ENCODE results near the gene DCANP1. TPM values are rescaled to one million over a fixed set of nuclear protein-coding genes. Genes with fewer than 3 reads are reported as not detected.

Gene DCANP1
- total and polyA plus RNA-seq, 2 donors (not counting 1 experiment from before 2014, with no cell fraction given), result not detected

DNA sequence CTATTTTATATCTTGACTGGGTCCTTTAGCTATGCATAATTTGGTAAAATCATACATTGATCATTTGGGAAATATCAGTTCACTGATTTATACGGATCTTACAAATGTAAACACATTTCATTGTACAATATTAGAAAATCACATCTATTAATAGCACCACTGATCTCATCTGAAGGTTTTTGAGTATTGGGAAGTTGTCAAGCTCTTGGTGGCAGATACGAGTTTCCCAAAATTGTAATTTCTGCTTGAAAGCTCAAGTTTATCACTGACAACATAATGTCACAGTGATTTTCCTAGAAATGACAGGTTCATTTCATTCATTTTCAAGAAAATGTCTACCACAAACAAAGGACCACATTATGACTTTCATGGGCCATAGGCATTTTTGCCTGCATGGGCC lies 45.1 kb downstream of the DCANP1 start:
- H2AFZ ChIP-seq (ENCODE audit: insufficient read depth, low read depth, low read length, poor library complexity, severe bottlenecking), result no peak overlapping the region
- H3K36me3 ChIP-seq (replicated peaks in 1 of 2; ENCODE audit: control extremely low read depth in 1 of 2, control insufficient read depth in 1 of 2, extremely low read depth in 1 of 2, insufficient read depth in 2 of 2, low read length in 1 of 2), result no peaks in the 10 kb centered on the region
- DNase-seq (no peak), ATAC-seq (ENCODE audit: low read depth) (no peak)
- Mint-ChIP-seq H3K4me3 (no peak overlapping the region), H3K4me1 (peaks cover 21% of the 10 kb centered on the region), H3K27ac (no peak overlapping the region), H3K27me3 (peaks cover 2% of the 10 kb centered on the region), H3K9me3 (ENCODE audit: insufficient read depth) (no peaks in the 10 kb centered on the region)
- ChIA-PET CTCF (interaction anchor here (1.2 kb wide), 1 partner anchor 27 kb away, joined by 3 read pairs; no protein-coding TSS in a partner anchor), POLR2A (interaction anchor here (0.6 kb wide), 1 partner anchor 10 kb away, joined by 6 read pairs; no protein-coding TSS in a partner anchor)
- no peak for TF ChIP-seq EZH2 (IDR thresholded peaks at IDR 0.05; ENCODE audit: borderline replicate concordance, insufficient read depth, low read depth, low read length, poor library complexity, severe bottlenecking)
- TF ChIP-seq, protein P1, sequence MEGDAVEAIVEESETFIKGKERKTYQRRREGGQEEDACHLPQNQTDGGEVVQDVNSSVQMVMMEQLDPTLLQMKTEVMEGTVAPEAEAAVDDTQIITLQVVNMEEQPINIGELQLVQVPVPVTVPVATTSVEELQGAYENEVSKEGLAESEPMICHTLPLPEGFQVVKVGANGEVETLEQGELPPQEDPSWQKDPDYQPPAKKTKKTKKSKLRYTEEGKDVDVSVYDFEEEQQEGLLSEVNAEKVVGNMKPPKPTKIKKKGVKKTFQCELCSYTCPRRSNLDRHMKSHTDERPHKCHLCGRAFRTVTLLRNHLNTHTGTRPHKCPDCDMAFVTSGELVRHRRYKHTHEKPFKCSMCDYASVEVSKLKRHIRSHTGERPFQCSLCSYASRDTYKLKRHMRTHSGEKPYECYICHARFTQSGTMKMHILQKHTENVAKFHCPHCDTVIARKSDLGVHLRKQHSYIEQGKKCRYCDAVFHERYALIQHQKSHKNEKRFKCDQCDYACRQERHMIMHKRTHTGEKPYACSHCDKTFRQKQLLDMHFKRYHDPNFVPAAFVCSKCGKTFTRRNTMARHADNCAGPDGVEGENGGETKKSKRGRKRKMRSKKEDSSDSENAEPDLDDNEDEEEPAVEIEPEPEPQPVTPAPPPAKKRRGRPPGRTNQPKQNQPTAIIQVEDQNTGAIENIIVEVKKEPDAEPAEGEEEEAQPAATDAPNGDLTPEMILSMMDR (IDR thresholded peaks at IDR 0.05), result no peak
- H3K79me2 ChIP-seq (ENCODE audit: control insufficient read depth, insufficient read depth, low read length), result peaks cover 18% of the 10 kb centered on the region
- H3K9ac ChIP-seq (ENCODE audit: low read length), result no peak overlapping the region
- H3K4me2 ChIP-seq (replicated peaks; ENCODE audit: low read depth, low read length, poor library complexity, severe bottlenecking), result no peak overlapping the region
- peaks cover 20 to 23% of the 10 kb centered on the region in 2 donors for H3K4me1 ChIP-seq (ENCODE audit: control insufficient read depth in 2 of 2, insufficient read depth in 2 of 2, low read length in 2 of 2)
- H3K4me3 ChIP-seq (ENCODE audit: control extremely low read depth in 1 of 5, extremely low read depth in 1 of 5, insufficient read depth in 1 of 5, low read depth in 2 of 5, low read length in 4 of 5), result no peak overlapping the region
- H3K27ac ChIP-seq (ENCODE audit: low read length in 2 of 2), result no peak overlapping the region
- peaks cover 0 to 7% (median 3%) of the 10 kb centered on the region in 3 donors for H3K9me3 ChIP-seq (ENCODE audit: control extremely low read depth in 1 of 3, control insufficient read depth in 2 of 3, insufficient read depth in 1 of 3, low read length in 2 of 3)
- no peaks in the 10 kb centered on the region for H3K27me3 ChIP-seq (replicated peaks in 1 of 4; ENCODE audit: control extremely low read depth in 1 of 4, control insufficient read depth in 3 of 4, insufficient read depth in 4 of 4, low read length in 3 of 4)
- intact Hi-C loops (cut with micrococcal nuclease), result no loop called here
- WGBS (ENCODE audit: insufficient coverage), result 100% methylated on average over 1 of the region's 2 CpGs
- H4K20me1 ChIP-seq (ENCODE audit: control insufficient read depth, insufficient read depth, low read length, poor library complexity, severe bottlenecking), result no peaks in the 10 kb centered on the region

DNA sequence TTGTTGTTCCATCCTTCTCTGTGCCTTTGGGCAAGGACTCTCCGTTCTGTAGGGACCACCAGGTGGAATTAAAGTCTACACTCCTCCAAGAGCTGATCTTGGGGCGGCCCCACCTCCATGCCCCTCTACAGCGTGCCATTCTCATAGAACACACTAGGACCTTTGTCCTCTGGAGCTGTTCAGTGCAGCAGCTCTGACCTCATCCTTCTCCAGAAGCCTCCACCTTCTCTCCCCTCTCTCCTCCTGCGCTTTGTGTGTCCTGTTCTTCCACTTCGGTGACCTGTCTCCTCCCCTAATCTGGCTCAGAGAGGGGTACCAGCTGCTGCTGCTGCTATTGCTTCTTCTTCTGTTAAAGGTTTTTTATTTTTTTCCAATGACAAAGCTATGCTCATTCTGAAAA lies 46.3 kb downstream of the DCANP1 start:
- intact Hi-C loops (cut with micrococcal nuclease), result no loop called here
- Mint-ChIP-seq H3K9me3 (ENCODE audit: insufficient read depth) (no peaks in the 10 kb centered on the region), H3K4me1 (peaks cover 31% of the 10 kb centered on the region), H3K27ac (no peak overlapping the region), H3K27me3 (peaks cover 2% of the 10 kb centered on the region), H3K4me3 (peak overlapping the region; percentile 92)
- Histone ChIP-seq H3K4me2 (replicated peaks; ENCODE audit: low read depth, low read length, poor library complexity, severe bottlenecking) (no peak overlapping the region), H2AFZ (ENCODE audit: insufficient read depth, low read depth, low read length, poor library complexity, severe bottlenecking) (no peak overlapping the region), H3K36me3 (replicated peaks in 1 of 2; ENCODE audit: control extremely low read depth in 1 of 2, control insufficient read depth in 1 of 2, extremely low read depth in 1 of 2, insufficient read depth in 2 of 2, low read length in 1 of 2) (no peaks in the 10 kb centered on the region), H3K27ac (ENCODE audit: low read length in 2 of 2) (no peak overlapping the region), H3K4me3 (ENCODE audit: control extremely low read depth in 1 of 5, extremely low read depth in 1 of 5, insufficient read depth in 1 of 5, low read depth in 2 of 5, low read length in 4 of 5) (no peak overlapping the region), H3K4me1 (ENCODE audit: control insufficient read depth in 2 of 2, insufficient read depth in 2 of 2, low read length in 2 of 2) (peaks cover 30 to 32% of the 10 kb centered on the region in 2 donors), H3K27me3 (replicated peaks in 1 of 4; ENCODE audit: control extremely low read depth in 1 of 4, control insufficient read depth in 3 of 4, insufficient read depth in 4 of 4, low read length in 3 of 4) (no peaks in the 10 kb centered on the region), H3K79me2 (ENCODE audit: control insufficient read depth, insufficient read depth, low read length) (peaks cover 29% of the 10 kb centered on the region), H3K9me3 (ENCODE audit: control extremely low read depth in 1 of 3, control insufficient read depth in 2 of 3, insufficient read depth in 1 of 3, low read length in 2 of 3) (peaks cover 0 to 7% (median 3%) of the 10 kb centered on the region in 3 donors), H3K9ac (ENCODE audit: low read length) (no peak overlapping the region), H4K20me1 (ENCODE audit: control insufficient read depth, insufficient read depth, low read length, poor library complexity, severe bottlenecking) (peaks cover 7% of the 10 kb centered on the region)
- CTCF ChIA-PET, result interaction anchor here (1.2 kb wide), 1 partner anchor 28 kb away, joined by 3 read pairs; no protein-coding TSS in a partner anchor
- TF ChIP-seq EZH2 (IDR thresholded peaks at IDR 0.05; ENCODE audit: borderline replicate concordance, insufficient read depth, low read depth, low read length, poor library complexity, severe bottlenecking), result no peak
- TF ChIP-seq, protein P1 (IDR thresholded peaks at IDR 0.05), result no peak
- no peak for ATAC-seq (ENCODE audit: low read depth)
- no peak for DNase-seq
- 76% methylated on average over 5 of the region's 5 CpGs for WGBS (ENCODE audit: insufficient coverage)
- POLR2A ChIA-PET, result no interaction called here

Measured in B cell (primary cell).